Activated naive CD8-positive, alpha-beta T cell (primary cell): ENCODE results near the gene NFILZ.

ENCODE experiments used
- H3K27ac Mint-ChIP-seq: one replicate; pipeline ENCODE4 v1.8.0; 2021; ENCODE audit warnings: mixed read lengths
- H3K27me3 Mint-ChIP-seq: one replicate; pipeline ENCODE4 v1.8.0; 2021; ENCODE audit warnings: mixed read lengths
- H3K36me3 Mint-ChIP-seq: one replicate; pipeline ENCODE4 v1.8.0; 2021; ENCODE audit warnings: mixed read lengths
- H3K4me1 Mint-ChIP-seq: one replicate; pipeline ENCODE4 v1.8.0; 2021; ENCODE audit warnings: low read depth, mixed read lengths
- H3K4me3 Mint-ChIP-seq: one replicate; pipeline ENCODE4 v1.8.0; 2021; ENCODE audit warnings: mild to moderate bottlenecking, mixed read lengths
- H3K9me3 Mint-ChIP-seq: one replicate; pipeline ENCODE4 v1.8.0; 2021; ENCODE audit warnings: low read depth, mixed read lengths

NFILZ gene, protein sequence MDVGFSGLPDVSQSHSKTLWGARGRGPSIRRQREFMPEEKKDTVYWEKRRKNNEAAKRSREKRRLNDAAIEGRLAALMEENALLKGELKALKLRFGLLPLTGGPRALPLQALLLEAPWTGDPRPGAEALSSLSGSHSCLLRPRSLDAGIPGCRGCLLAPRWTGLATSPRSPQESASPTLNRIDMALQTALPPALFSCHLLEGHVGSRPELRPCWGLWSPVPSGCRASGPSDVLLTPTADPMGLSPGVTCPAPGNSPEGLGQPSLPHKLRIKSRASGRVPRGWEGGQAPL

DNA sequence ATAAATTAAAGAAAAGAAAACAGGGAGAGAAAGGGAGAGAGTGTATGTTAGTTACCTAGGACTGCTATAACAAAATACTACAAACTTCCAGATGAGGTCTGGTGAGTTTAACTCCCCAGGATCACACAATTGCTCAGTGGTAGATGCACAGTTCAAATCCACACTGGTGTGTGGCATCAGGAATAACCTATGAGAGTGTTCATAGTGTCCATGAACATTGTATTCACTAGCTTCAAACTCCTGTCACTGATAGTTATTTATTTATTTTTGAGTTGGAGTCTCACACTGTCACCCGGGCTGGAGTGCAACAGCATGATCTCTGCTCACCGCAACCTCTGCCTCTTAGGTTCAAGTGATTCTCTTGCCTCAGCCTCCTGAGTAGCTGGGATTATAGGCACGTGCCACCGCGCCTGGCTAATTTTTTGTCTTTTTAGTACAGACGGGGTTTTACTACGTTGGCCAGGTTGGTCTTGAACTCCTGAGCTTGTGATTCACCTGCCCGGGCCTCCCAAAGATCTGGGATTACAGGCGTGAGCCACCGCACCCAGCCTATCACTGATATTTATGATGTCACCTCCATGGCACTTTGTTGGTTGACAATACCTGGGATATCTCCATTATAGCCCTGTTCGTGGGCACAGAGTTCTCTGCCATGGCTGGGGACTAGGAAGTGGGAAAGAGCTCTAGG, at the start of gene NFILZ:
NFILZ (plus strand) TSS at position 638 of the 688 bp plus-strand sequence. CDS start 46,133 bp downstream, outside the sequence.
- Mint-ChIP-seq H3K9me3 (no peaks in the 10 kb centered on the region), H3K4me3 (no peak within 1 kb of the TSS), H3K36me3 (no peaks in the 10 kb centered on the region), H3K27ac (no peak within 1 kb of the TSS), H3K27me3 (no peaks in the 10 kb centered on the region), H3K4me1 (peaks cover 2% of the 10 kb centered on the region)

DNA sequence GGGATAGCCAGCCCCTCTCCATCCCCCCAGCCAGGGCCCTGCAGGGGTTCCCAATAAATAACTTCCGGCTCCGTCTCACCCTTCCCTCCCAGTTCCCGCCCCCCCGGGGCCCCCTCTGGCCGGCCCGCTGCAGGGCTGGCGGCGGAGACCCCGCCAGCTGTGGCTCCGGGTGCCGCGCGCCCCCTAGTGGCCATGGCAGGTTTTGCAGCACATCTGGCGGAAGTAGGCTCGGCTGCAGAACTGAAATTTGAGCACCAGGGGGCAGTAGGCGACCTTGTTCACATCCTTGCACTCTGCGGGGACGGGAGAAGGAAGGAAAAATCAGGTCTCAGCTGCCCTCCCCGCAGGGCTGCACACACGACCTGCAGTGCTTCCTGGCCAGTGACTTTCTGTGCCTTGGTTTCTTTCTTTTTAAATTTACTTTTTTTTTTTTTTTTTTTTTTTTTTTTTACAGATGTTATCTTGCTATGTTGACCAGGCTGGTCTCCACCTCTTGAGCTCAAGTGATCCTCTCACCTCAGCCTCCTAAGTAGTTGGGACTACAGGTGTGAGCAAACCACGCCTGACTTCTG, 49.6 kb upstream of the NFILZ start:
- Mint-ChIP-seq H3K27me3 (no peaks in the 10 kb centered on the region), H3K4me3 (no peak overlapping the region), H3K4me1 (peaks cover 24% of the 10 kb centered on the region), H3K9me3 (no peaks in the 10 kb centered on the region), H3K27ac (no peak overlapping the region), H3K36me3 (no peaks in the 10 kb centered on the region)

DNA sequence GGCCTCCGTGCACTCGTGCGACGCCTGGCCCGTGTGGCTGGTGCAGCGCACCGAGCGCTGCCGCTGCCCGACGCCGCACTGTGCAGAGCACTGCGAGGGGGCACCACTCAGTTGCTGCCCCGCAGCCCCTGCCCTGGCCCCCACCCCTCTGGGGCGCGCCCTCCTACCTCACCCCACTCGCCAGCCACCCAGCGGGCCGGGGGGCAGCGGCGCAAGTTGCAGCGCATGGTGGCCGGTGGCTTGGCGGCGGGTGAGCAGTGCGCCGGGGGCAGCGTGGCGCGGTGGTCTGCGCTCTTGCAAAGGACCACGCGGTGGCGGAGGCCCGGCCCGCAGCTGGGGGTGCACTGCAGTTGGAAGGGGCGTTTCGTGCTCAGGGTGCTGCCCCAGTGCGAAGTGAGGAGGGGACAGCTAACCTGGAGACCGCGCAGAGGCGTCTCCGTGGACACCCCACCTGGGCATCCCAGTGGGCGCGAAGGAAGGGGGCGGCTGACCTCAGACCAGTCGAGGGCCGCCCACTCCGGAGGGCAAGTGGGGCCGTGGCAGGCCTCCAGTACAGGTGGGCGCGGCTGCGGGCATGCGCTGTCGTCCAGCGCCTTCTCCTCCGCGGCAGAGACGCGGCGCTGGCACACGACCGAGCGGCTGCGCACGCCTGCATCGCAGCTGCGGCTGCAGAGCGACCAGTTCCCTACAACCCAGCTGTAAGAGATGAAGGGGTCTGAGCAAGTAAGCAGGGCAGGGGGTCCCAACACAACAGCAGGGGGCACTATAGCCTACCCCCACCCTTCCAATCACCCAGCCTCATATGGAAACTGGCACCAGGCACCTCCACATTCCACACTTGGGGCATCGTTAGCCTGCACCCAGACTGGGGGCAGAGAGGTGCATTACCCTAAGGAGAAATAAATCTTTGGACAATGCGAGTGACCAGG, 45.2 kb upstream of the NFILZ start:
- no peak overlapping the region for H3K4me3 Mint-ChIP-seq
- no peak overlapping the region for H3K27ac Mint-ChIP-seq
- no peaks in the 10 kb centered on the region for H3K9me3 Mint-ChIP-seq
- no peaks in the 10 kb centered on the region for H3K4me1 Mint-ChIP-seq
- H3K36me3 Mint-ChIP-seq, result no peaks in the 10 kb centered on the region
- no peaks in the 10 kb centered on the region for H3K27me3 Mint-ChIP-seq

DNA sequence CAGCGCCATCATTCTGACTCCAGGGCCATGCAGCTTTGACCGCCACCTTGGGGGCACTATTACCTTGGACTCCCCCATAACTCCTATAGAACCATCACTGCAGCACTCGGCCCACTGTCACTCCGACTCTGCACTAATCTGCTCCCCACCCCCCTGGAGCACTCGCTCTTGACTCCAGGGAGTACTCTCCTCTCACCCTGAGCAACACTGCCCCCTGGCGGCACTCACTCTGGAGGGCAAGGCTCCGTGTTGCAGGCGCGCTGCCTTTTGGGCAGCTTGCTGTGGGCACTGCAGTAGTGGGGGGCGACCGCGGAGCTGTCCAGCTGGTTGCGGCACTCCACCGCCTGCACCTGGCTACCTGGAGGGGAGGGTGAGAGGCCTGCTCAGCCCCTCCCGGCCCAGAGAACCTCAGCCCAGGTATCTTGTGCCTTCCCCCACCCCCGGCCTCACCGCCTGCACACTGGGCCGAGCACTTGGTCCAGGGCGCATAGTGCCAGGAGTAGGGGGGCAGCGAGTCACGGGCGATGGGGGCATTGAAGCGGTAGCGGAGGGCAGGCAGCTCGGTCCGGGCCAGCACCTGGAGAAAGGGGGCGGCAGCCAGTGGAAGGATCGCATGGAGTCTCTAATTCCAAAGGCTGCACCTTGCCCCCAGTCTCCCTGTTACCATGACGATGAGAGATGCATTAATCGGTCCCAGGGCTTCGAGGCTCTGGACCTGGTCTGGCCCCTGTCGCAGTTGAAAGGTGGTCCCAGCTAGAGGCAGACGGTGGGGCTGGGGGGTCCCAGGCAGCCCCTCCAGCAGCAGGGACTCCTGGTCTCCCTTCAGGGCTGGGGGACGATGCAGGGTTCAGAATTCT, 44.3 kb upstream of the NFILZ start:
- H3K9me3 Mint-ChIP-seq, result no peaks in the 10 kb centered on the region
- no peak overlapping the region for H3K27ac Mint-ChIP-seq
- H3K36me3 Mint-ChIP-seq, result no peaks in the 10 kb centered on the region
- no peak overlapping the region for H3K4me3 Mint-ChIP-seq
- H3K27me3 Mint-ChIP-seq, result no peaks in the 10 kb centered on the region
- peaks cover 2% of the 10 kb centered on the region for H3K4me1 Mint-ChIP-seq

DNA sequence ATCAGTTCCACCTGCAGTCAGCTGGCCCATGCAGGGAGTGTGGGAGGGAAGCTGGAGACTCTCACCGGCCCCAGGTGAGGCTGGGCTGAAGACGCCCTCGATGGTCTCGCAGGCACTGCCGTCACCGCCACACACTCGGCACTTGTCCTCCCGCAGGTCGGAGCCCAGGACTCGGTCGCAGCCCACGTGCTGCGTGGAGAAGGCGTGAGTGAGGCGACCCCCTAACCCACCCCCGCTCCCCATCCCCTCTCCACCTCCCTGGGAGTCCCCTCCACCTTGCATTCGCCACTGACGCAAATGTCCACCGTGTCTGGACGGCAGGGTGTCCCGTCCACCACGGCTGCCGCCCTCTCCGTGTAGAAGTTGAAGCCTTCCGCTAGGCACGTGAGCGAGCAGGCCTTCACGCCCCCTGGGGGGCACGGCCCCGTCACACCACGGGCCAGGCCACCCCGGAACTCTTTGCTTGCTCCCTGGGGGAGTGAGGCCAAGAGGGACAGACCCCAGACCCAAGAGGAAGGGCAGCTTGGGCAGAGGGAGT, 41.2 kb upstream of the NFILZ start:
- peaks cover 21% of the 10 kb centered on the region for H3K4me1 Mint-ChIP-seq
- H3K9me3 Mint-ChIP-seq, result no peaks in the 10 kb centered on the region
- H3K36me3 Mint-ChIP-seq, result peaks cover 5% of the 10 kb centered on the region
- H3K4me3 Mint-ChIP-seq, result no peak overlapping the region
- H3K27ac Mint-ChIP-seq, result no peak overlapping the region
- H3K27me3 Mint-ChIP-seq, result no peaks in the 10 kb centered on the region

DNA sequence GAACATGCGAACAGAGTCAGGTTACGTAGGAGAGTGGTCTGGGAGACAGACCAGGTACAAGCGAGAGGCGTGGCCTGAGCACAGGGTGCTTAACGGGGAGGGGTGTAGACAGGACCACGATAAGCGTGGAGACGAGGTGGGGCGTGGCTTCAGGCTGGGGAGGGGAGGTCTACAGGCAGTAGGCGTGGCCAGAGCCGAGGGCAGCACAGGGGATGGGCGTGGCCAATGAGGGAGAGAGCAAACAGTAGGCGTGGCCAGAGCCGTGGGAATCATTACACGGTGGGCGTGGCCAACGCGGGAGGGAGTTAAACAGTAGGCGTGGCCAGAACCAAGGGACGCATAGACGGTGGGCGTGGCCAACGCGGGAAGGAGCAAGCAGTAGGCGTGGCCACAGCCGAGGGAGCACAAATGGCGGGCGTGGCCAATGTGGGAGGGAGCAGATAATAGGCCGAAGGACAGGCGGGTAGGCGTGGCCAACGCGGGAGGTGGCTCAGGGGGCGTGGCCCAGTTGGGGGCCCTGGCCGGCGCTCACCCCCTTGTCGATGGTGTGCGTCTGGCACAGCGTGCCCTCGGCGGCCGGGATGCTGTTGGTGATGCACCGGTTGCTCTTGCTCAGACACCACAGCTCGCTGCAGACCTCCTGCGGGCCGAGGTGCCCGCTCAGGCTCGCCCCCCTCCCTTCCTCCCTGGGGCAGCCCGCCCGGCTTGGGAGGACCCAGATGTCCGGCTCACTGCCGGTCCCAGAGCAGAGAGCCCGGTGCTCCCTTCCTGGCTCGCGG, 38.0 kb upstream of the NFILZ start:
- no peaks in the 10 kb centered on the region for H3K27me3 Mint-ChIP-seq
- peak overlapping the region; percentile 41 for H3K27ac Mint-ChIP-seq
- H3K4me1 Mint-ChIP-seq, result peaks cover 33% of the 10 kb centered on the region

DNA sequence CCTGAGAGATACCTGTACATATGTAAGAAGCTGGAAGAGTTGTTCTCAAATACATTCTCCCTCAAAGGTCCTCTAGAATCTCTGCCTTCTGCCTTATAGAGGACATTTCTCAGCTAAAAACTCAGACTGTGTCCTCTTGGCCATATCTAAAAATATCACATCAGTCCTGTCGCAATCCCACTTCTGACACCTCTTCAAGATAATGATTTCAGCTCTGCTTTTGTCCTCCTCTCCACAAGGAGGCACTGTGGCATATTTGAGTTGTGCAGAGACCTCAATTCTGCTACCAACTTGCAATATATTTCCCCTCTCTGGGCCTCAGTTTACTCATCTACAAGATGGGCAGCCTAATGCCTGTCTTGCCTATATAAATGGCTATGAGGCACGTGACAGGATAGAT, 36.5 kb upstream of the NFILZ start:
- H3K4me1 Mint-ChIP-seq, result peaks cover 33% of the 10 kb centered on the region
- no peaks in the 10 kb centered on the region for H3K9me3 Mint-ChIP-seq
- H3K27ac Mint-ChIP-seq, result no peak overlapping the region
- peak overlapping the region; percentile 54 for H3K4me3 Mint-ChIP-seq
- H3K27me3 Mint-ChIP-seq, result no peaks in the 10 kb centered on the region
- H3K36me3 Mint-ChIP-seq, result peaks cover 11% of the 10 kb centered on the region

More for the DNA sequence above, 38.0 kb upstream of the NFILZ start:
- H3K4me3 Mint-ChIP-seq, result peak overlapping the region; percentile 90
- H3K36me3 Mint-ChIP-seq, result peaks cover 5% of the 10 kb centered on the region
- no peaks in the 10 kb centered on the region for H3K9me3 Mint-ChIP-seq

DNA sequence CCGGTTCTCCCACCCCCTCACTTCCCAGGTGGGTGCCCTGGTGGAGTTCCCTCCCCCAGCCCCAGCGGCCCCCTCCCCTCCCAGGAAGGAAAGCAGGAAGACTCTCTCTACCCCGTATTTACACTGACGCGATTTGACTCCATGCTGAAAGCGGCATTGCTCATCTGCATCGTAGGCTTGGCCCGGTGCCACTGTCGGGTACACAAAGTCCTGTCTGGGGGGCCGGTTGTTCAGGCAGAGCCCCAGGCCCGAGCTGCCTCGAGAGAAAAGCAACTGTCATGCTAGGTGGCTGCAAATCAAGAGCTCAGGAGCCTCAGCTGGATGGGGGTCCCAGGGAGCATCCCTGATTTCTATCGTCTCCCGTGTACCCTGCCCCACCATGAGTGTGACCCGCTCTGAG, 34.8 kb upstream of the NFILZ start:
- no peaks in the 10 kb centered on the region for H3K27me3 Mint-ChIP-seq
- H3K4me3 Mint-ChIP-seq, result no peak overlapping the region
- no peak overlapping the region for H3K27ac Mint-ChIP-seq
- peaks cover 33% of the 10 kb centered on the region for H3K4me1 Mint-ChIP-seq
- peaks cover 13% of the 10 kb centered on the region for H3K36me3 Mint-ChIP-seq
- H3K9me3 Mint-ChIP-seq, result no peaks in the 10 kb centered on the region

DNA sequence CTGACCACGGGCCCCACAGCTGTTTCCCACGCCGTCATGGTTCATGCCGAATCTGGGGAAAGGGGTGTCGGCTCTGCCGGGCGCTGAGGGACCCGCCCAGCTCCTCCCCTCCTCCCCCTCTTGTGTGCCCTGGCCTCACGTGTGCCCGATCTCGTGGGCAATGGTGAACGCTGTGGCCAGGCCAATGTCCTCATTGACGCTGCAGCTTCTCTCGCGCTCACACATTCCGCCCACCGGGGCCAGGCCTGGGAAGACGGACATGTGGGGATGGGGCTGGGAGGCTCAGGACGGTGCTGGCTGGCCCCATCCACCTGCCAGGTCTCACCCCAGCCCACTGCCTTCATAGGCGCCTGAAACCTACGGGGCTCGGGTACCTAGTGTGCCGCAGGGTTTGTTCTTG, 34.3 kb upstream of the NFILZ start:
- Mint-ChIP-seq H3K9me3 (no peaks in the 10 kb centered on the region), H3K27me3 (no peaks in the 10 kb centered on the region), H3K4me3 (no peak overlapping the region), H3K4me1 (peaks cover 30% of the 10 kb centered on the region), H3K36me3 (peaks cover 13% of the 10 kb centered on the region), H3K27ac (no peak overlapping the region)

DNA sequence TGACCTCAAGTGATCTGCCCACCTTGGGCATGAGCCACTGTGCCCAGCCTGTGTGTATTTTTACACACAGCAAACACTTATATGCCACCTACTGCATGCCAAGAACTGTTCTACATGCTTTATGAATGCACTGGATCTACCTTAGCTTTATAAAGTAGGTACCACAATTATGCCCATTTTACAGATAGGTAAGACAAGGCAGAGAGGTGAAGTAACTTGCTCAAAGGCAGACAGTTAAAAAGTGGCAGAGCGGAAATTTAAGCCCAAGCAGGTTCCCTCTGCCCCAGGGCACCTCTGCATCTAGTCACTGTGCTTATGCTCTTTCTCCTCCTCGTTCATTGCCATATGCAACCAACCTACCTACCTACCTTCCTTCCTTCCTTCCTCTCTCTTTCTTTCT, 30.4 kb upstream of the NFILZ start:
- peaks cover 16% of the 10 kb centered on the region for H3K36me3 Mint-ChIP-seq
- H3K9me3 Mint-ChIP-seq, result no peaks in the 10 kb centered on the region
- no peaks in the 10 kb centered on the region for H3K27me3 Mint-ChIP-seq
- H3K27ac Mint-ChIP-seq, result no peak overlapping the region
- no peak overlapping the region for H3K4me3 Mint-ChIP-seq
- peaks cover 3% of the 10 kb centered on the region for H3K4me1 Mint-ChIP-seq

DNA sequence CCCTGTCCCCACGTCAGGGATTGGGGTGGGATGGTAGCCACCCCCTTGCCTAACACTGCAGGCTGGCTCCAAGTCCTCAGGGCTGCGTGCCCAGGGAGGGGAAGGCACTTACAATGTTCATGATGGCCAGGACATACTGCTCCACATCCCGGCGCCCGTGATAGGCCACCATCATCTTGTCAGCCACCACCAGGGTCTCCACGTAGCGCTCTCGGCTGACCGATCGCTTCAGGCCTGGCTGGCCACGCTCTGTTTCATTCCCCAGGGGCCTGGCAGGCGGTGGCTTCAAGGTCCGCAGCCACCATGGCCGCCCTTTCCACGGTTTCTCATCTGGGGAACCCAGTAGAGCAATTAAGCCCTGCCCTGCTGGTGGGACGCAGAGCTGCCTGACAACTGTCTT, 29.6 kb upstream of the NFILZ start:
- H3K4me3 Mint-ChIP-seq, result no peak overlapping the region
- H3K27me3 Mint-ChIP-seq, result no peaks in the 10 kb centered on the region
- H3K9me3 Mint-ChIP-seq, result no peaks in the 10 kb centered on the region
- H3K4me1 Mint-ChIP-seq, result peaks cover under 1% of the 10 kb centered on the region
- H3K27ac Mint-ChIP-seq, result no peak overlapping the region
- peaks cover 16% of the 10 kb centered on the region for H3K36me3 Mint-ChIP-seq

DNA sequence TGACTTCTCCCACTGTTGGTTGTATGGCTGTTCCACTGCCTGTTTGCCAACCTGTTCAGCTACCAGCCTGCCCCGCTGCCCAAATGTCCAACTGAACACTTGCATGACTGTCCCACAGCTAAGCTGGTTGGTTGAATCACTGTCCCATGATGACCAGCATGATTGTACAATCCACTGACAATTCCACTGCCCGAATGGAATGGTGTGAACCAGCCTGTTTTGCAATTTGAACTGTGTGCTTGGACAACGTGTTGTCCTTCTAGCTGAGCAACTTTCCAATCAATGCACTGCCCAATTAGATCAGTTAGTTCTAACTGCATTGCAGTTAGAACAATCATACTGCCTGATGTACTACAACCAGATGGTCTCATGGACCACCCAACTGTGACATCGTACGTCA, 28.6 kb upstream of the NFILZ start:
- H3K27me3 Mint-ChIP-seq, result no peaks in the 10 kb centered on the region
- H3K36me3 Mint-ChIP-seq, result peaks cover 16% of the 10 kb centered on the region
- no peaks in the 10 kb centered on the region for H3K4me1 Mint-ChIP-seq
- no peaks in the 10 kb centered on the region for H3K9me3 Mint-ChIP-seq
- H3K27ac Mint-ChIP-seq, result no peak overlapping the region
- H3K4me3 Mint-ChIP-seq, result no peak overlapping the region

DNA sequence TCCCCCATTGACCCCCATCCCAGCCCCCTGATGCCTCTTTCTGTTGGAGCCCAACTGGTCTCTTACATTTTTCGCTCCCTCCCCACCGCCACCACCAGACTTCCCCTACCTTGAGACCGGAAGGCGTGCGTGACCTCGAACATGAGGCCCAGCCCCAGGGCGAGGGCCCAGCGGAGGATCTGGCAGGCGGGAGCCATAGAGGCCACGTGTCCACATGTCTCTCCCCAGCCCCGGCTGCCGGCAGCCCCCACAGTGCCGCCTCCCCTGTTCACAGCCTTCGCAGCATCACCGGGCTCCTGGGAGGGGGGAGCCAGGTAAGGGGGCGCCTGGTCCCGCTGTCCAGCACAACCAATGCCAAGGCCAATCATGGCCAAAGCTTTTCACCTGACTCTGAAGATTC, 24.9 kb upstream of the NFILZ start:
- Mint-ChIP-seq H3K4me3 (no peak overlapping the region), H3K36me3 (peaks cover 9% of the 10 kb centered on the region), H3K9me3 (no peaks in the 10 kb centered on the region), H3K27me3 (no peaks in the 10 kb centered on the region), H3K4me1 (peaks cover 15% of the 10 kb centered on the region), H3K27ac (no peak overlapping the region)
